Activated effector memory CD4-positive, alpha-beta T cell treated with Interleukin-2 at 50 U/mL for 16 hours (primary cell): ENCODE measurements around the gene BSG.
A peak's percentile ranks its signal among the peaks of the same experiment; 100 is the strongest.

Experiments
- DNase-seq: peaks from one replicate; pipeline ENCODE4 v3.0.0-alpha.2; 2020

The BSG gene

GRCh38 chr19:572140-572742 is at the start of gene BSG:
Gene BSG (plus strand): TSS chr19:572596. CDS start chr19:572635, 39 bp downstream.
- DNase-seq, result peak; percentile 97

GRCh38 chr19:522726-523125 is 49.7 kb upstream of the BSG start:
- DNase-seq, result no peak

- no peak for DNase-seq
Observed at GRCh38 chr19:524062-524674, 48.2 kb upstream of the BSG start.

GRCh38 chr19:525029-525428 is 47.4 kb upstream of the BSG start:
- DNase-seq, result no peak

- DNase-seq, result no peak
Observed at GRCh38 chr19:525857-526419, 46.5 kb upstream of the BSG start.

- no peak for DNase-seq
Observed at GRCh38 chr19:530134-531008, 42.0 kb upstream of the BSG start.

GRCh38 chr19:531009-531752 is 41.2 kb upstream of the BSG start:
- peak; percentile 87 for DNase-seq

- DNase-seq, result no peak
Observed at GRCh38 chr19:531753-532560, 40.4 kb upstream of the BSG start, which contains the start of gene CDC34. Gene CDC34 (plus strand): TSS chr19:531760. CDS start chr19:531932, 172 bp downstream.

- peak; percentile 14 for DNase-seq
Observed at GRCh38 chr19:532561-533363, 39.6 kb upstream of the BSG start.

- DNase-seq, result no peak
Observed at GRCh38 chr19:533364-534058, 38.9 kb upstream of the BSG start.

GRCh38 chr19:534088-534487 is 38.3 kb upstream of the BSG start:
- DNase-seq, result no peak

- no peak for DNase-seq
Observed at GRCh38 chr19:535017-535835, 37.2 kb upstream of the BSG start.

- DNase-seq, result no peak
Observed at GRCh38 chr19:536031-536880, 36.1 kb upstream of the BSG start.

GRCh38 chr19:536881-537404 is 35.5 kb upstream of the BSG start:
- no peak for DNase-seq

- no peak for DNase-seq
Observed at GRCh38 chr19:538641-539428, 33.6 kb upstream of the BSG start.

- no peak for DNase-seq
Observed at GRCh38 chr19:539429-540030, 32.9 kb upstream of the BSG start.
